Esophagus squamous epithelium (tissue), 5 donors: ENCODE measurements around the gene RFNG. TPM values are rescaled to one million over a fixed set of nuclear protein-coding genes. Genes with fewer than 3 reads are reported as not detected.

Experiments
- DNase-seq: peaks from one replicate; lab custom pipeline; 2025; lab: John Stamatoyannopoulos, UW
- H3K27ac ChIP-seq, 4 donors: fragments of 200-600 bp; sonication (generic); one replicate each; pipeline ENCODE4 v1.5.1; 2016 to 2019; ENCODE audit warnings: mild to moderate bottlenecking in 1 of 4
- H3K27me3 ChIP-seq, 4 donors: fragments of 200-600 bp; sonication (generic); 1 replicate in 3 of 4; 2 replicates in 1 of 4; pipeline versions ENCODE4 v1.5.1 to v1.6.0; 2017 to 2021; ENCODE audit warnings: antibody characterized with exemption in 1 of 4
- H3K36me3 ChIP-seq, 3 donors: fragments of 200-600 bp; sonication (generic); one replicate each; pipeline ENCODE4 v1.5.1; 2016 to 2019
- H3K4me1 ChIP-seq, 3 donors: fragments of 200-600 bp; sonication (generic); one replicate each; pipeline ENCODE4 v1.5.1; 2017 to 2019
- H3K4me3 ChIP-seq, 4 donors: fragments of 200-600 bp; sonication (generic); 1 replicate in 3 of 4; 2 replicates in 1 of 4; pipeline ENCODE4 v1.5.1; 2016 to 2019; ENCODE audit warnings: mild to moderate bottlenecking in 2 of 4, moderate library complexity in 1 of 4
- H3K9me3 ChIP-seq, 3 donors: fragments of 200-600 bp; sonication (generic); one replicate each; pipeline ENCODE4 v1.5.1; 2016 to 2019
- POLR2A ChIP-seq, 4 donors: fragments of 450-650 bp; IDR thresholded peaks; one replicate each; pipeline ENCODE4 v1.6.1; 2017; ENCODE audit warnings: antibody characterized with exemption in 4 of 4, mild to moderate bottlenecking in 4 of 4, moderate library complexity in 3 of 4
- WGBS, 2 donors: methylation state at CpG; one replicate each; pipeline ENCODE4 v1.1.5; 2018; 5-methylcytosine and 5-hydroxymethylcytosine counted together
- intact Hi-C: fragments of 100-400 bp; cut with DNase I; formaldehyde crosslinking; loops from one replicate; pipeline ENCODE4 v1.15.0; 2022
- total RNA-seq, 4 donors: library from RNA; depleted of rRNA; stranded (reverse); fragments of >200 nt; gene quantifications; one replicate each; pipeline ENCODE4 v1.1.0, GENCODE V29; 2016
- TF ChIP-seq, protein P1 (sequence below), 6 experiments: fragments of 450-650 bp in 4 of 6; fragments of 200-600 bp in 2 of 6; sonication (generic) in 2 of 6; IDR thresholded peaks; one replicate each; pipeline ENCODE4 v1.5.1; 2016 to 2019; ENCODE audit warnings: antibody characterized with exemption in 6 of 6, mild to moderate bottlenecking in 4 of 6, moderate library complexity in 4 of 6
- donor health status: DM: yes; HTN: yes; CAD: no.

RFNG gene
- total RNA-seq, 4 donors from 2014 or later, result 24.9 to 38.1 (median 31.2) TPM

DNA sequence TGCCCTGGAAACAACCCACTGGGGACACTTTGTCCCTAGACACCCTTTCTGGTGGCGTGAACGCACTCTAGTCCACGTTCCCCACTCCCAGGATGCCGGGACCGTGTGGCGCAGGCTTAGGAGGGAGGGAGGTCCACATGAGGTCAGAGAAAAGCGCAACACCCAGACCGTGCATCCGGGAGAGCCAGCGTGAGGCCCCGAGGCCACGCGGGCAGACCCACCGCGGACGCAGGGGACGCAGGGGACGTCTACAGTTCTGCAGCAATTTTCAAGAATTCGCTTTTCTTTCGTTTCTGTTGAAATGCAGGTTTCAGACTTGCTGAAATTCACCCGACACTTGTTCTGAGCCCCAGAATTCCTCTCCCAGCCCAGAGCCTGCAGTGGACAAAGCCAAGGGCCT, 4.7 kb downstream of the RFNG start:
- no peak overlapping the region for H3K27ac ChIP-seq
- intact Hi-C loops, result no loop called here
- TF ChIP-seq, protein P1, sequence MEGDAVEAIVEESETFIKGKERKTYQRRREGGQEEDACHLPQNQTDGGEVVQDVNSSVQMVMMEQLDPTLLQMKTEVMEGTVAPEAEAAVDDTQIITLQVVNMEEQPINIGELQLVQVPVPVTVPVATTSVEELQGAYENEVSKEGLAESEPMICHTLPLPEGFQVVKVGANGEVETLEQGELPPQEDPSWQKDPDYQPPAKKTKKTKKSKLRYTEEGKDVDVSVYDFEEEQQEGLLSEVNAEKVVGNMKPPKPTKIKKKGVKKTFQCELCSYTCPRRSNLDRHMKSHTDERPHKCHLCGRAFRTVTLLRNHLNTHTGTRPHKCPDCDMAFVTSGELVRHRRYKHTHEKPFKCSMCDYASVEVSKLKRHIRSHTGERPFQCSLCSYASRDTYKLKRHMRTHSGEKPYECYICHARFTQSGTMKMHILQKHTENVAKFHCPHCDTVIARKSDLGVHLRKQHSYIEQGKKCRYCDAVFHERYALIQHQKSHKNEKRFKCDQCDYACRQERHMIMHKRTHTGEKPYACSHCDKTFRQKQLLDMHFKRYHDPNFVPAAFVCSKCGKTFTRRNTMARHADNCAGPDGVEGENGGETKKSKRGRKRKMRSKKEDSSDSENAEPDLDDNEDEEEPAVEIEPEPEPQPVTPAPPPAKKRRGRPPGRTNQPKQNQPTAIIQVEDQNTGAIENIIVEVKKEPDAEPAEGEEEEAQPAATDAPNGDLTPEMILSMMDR (IDR thresholded peaks at IDR 0.05), result no peak
- no peak for TF ChIP-seq POLR2A (IDR thresholded peaks at IDR 0.05)
- no peak overlapping the region for H3K4me3 ChIP-seq
- WGBS, 2 donors, result 73 to 87% methylated on average over 4 to 7 of the region's 21 CpGs
- H3K27me3 ChIP-seq, result no peaks in the 10 kb centered on the region
- H3K36me3 ChIP-seq, result peaks cover 0 to 39% (median 7%) of the 10 kb centered on the region in 3 donors
- no peak for DNase-seq
- no peaks in the 10 kb centered on the region for H3K9me3 ChIP-seq
- peaks cover 11 to 25% (median 19%) of the 10 kb centered on the region in 3 donors for H3K4me1 ChIP-seq

DNA sequence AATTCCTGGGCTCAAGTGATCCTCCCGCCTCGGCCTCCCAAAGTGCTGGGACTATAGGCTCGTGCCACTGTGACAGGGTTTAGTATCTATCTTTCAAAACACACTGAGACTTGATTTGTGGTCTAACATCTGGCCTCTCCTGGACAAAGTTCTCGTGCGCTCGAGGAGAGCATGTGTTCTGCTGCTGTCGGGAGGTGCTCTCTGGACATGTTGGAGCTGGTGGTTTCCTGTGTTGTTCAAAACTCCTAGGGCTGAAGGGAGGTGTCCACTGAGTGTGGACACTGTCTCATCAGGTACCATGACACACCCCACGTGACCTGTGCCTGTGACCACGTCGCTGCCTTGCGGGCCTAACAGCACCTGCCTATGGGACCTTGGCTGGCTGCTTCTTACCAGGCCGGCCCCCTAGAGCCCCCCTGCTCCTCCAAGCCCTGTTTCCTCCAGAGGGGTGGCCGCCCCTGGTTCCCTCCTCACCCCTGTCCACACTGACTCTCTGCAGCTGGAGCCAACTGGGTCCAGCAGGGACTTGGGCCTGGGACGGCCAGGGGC, 5.6 kb downstream of the RFNG start:
- Histone ChIP-seq H3K27ac (no peak overlapping the region), H3K4me3 (no peak overlapping the region), H3K36me3 (peaks cover 0 to 39% (median 7%) of the 10 kb centered on the region in 3 donors), H3K4me1 (peaks cover 11 to 22% (median 16%) of the 10 kb centered on the region in 3 donors), H3K27me3 (no peaks in the 10 kb centered on the region), H3K9me3 (no peaks in the 10 kb centered on the region)
- TF ChIP-seq POLR2A (IDR thresholded peaks at IDR 0.05), result no peak
- TF ChIP-seq, protein P1 (IDR thresholded peaks at IDR 0.05), result no peak
- WGBS, 2 donors, result 56 to 59% methylated on average over 5 to 7 of the region's 14 CpGs
- no peak for DNase-seq
- intact Hi-C loops, result no loop called here

DNA sequence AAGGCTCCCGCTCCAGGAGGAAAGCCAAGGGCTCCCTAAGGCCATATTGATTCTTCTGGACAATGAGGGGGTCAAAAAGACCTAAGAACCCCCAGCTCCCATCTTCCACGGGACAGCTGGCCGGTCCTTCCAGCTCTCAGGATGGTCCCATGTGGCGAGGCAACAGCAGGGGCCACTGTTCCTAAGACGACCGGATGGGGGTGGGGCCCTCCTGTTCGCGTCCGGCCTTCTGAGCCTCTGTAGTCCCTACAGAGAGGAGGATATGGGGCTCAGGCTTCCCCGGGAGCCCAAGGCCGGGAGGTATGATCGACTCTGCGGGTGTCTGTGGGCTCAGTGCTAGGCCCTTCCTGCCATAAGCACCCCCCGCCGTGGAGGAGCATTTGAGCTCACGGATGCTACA, 8.1 kb downstream of the RFNG start:
- H3K4me1 ChIP-seq, result no peaks in the 10 kb centered on the region
- no peaks in the 10 kb centered on the region for H3K9me3 ChIP-seq
- no peak overlapping the region for H3K4me3 ChIP-seq
- DNase-seq, result no peak
- no peaks in the 10 kb centered on the region for H3K27me3 ChIP-seq
- no peak overlapping the region for H3K27ac ChIP-seq
- intact Hi-C loops, result no loop called here
- TF ChIP-seq, protein P1 (IDR thresholded peaks at IDR 0.05), result no peak
- TF ChIP-seq POLR2A (IDR thresholded peaks at IDR 0.05), result no peak
- H3K36me3 ChIP-seq, result peaks cover 0 to 19% (median 7%) of the 10 kb centered on the region in 3 donors
- WGBS, 2 donors, result 84% methylated on average over 10 of the region's 16 CpGs; no CpG with 5 or more reads in 1 of the 2 donors

DNA sequence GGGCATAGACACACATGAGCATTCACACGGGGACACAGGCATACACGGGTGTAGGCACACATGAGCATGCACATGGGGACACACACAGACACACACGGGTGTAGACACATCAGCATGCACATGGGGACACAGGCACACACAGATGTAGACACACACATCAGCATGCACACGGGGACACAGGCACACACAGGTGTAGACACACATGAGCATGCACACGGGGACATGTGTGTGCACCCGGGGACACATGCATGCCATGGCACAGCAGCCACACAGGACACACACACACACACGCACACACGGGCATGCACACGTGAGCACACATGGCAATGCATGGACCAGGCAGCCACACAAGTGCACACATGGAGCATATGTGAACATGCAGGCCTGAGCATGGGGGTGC, 9.0 kb downstream of the RFNG start:
- no peak for DNase-seq
- WGBS, 2 donors, result 81 to 87% methylated on average over 4 to 9 of the region's 9 CpGs
- H3K4me3 ChIP-seq, result no peak overlapping the region
- no peak overlapping the region for H3K27ac ChIP-seq
- intact Hi-C loops, result no loop called here
- peaks cover 3 to 8% (median 5%) of the 10 kb centered on the region in 3 donors for H3K4me1 ChIP-seq
- TF ChIP-seq, protein P1 (IDR thresholded peaks at IDR 0.05), result no peak
- no peak for TF ChIP-seq POLR2A (IDR thresholded peaks at IDR 0.05)
- no peaks in the 10 kb centered on the region for H3K27me3 ChIP-seq
- no peaks in the 10 kb centered on the region for H3K9me3 ChIP-seq
- H3K36me3 ChIP-seq, result peaks cover 0 to 11% (median 4%) of the 10 kb centered on the region in 3 donors

DNA sequence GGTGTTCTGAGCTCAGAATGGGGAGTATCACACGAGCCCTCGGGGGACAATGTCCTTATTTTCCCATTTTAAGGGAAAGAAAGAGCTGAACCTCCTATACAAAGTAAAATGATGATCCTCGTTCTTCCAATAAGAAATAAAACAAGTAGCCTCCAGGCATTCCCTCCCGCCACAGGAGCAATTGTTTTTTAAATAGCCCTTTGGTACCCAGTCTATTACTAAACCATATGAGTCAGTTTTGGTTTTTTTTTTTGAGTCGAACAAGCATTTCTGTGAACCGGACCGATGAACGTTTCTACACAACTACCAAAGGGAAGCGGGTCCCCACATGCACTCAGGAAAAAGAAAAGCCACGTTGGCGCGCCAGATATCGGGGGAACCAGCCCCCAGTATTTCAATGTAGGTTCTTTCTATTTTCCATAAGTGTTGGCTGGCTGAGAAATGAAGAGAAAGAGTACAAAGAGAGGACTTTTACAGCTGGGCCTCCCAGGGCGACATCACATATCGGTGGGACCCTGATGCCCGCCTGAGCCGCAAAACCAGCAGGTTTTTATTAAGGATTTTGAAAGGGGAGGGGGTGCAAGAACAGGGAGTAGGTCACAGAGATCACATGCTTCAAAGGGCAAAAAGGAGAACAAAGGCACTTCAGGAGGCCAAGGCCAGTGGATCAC, 10.3 kb downstream of the RFNG start:
- H3K4me1 ChIP-seq, result peaks cover 11 to 18% (median 12%) of the 10 kb centered on the region in 3 donors
- H3K4me3 ChIP-seq, result no peak overlapping the region
- peaks cover 0 to under 1% (median 0%) of the 10 kb centered on the region in 3 donors for H3K36me3 ChIP-seq
- H3K9me3 ChIP-seq, result no peaks in the 10 kb centered on the region
- 59 to 60% methylated on average over 17 of the region's 17 CpGs for WGBS, 2 donors
- intact Hi-C loops, result no loop called here
- H3K27me3 ChIP-seq, result no peaks in the 10 kb centered on the region
- H3K27ac ChIP-seq, result no peak overlapping the region
- TF ChIP-seq, protein P1 (IDR thresholded peaks at IDR 0.05), result no peak
- TF ChIP-seq POLR2A (IDR thresholded peaks at IDR 0.05), result no peak
- DNase-seq, result no peak
